COLO829 (cell line): Measurements from ENCODE around the gene CRAMP1.
"Not testable (repeated sequence)": the region's sequence is repeated elsewhere in the genome, so short reads cannot be mapped to it uniquely, and the experiment has no call there.

Experiments
- DNase-seq: peaks from one replicate; pipeline ENCODE4 v3.0.0; 2012; ENCODE audit warnings: low spot score

The CRAMP1 gene

DNA sequence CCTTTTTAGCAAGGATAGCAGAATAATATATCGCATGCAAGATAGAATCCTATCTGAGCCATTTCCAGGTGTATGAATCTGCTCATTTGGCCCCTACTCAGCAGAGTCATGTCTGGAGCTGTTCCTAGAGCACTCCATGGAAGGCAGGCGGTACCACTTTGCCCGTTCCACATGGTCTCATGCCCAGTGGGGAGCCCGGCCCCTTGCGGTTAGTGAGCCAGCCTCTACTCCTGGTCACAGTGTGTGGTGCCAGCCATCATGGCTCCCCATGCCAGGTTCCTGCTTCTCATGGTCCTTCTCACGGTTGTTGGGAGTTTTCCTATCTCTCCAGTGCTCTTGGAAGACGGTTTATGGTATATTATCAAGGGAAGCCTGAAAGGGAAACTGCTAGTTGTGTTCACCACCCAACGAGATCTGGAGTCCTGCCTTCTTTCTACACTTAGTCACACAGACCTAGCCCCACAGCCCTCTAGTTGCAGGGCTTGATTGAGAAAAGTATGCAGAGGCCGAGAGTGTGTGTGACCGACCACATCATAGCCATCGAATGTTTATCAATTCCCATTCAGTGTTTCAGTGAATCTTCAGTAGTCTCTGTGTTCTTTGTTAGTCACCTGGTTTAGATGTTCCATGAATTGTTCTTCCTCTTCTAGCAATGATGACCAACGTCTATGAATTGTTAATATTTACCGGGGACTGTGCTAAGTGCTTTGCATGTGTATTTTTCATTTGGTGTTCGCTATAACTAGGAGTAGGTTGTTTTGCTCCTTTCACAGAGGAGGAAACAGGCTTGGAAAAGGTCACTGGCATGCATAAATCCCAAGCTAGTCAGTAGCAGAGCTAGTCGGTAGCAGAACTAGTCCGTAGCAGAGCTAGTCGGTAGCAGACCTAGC, 75.5 kb downstream of the CRAMP1 start:
- DNase-seq = no peak

GRCh38 chr16:1688807-1689560, 76.8 kb downstream of the CRAMP1 start:
- DNase-seq = no peak

DNA sequence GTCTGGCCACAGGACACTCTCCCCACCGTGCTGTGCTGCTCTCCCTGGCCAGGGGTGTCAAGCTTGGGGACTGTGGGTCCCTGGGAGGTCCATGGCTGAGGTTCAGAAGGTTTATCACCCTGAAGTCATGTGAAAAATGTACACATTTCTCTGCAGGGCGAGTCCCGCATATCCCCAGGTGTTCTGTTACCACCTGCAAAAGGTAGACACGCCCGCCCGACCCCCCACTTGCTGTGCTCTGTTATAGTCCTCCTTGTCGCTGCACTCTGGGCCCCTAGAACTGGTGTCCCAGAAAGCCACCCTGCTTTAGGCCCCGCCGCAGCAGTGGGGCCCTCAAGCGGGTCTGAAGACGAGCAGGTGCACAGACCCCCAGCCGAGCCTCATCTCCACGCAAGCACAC, 77.7 kb downstream of the CRAMP1 start:
- no peak for DNase-seq

GRCh38 chr16:1690810-1691209, 78.7 kb downstream of the CRAMP1 start:
- no peak for DNase-seq

DNA sequence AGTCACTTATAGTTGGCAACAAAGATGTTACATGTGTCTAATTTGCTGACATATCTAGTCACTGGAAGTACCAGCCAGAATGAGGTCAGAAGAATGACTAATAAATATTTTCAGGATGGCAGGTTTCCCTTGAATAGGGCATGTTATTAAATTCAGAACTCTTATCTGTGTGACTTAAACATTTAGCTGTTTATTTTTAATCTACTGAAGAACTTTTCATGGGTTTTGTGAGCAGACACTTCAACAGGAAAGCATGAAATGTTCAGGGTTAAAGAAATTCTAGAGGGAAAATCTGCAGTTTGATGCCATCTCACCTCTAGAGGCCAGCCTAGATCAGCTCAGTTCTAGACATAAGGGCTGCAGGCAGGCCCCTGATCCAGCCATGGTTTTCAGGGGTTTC, 79.1 kb downstream of the CRAMP1 start:
- no peak for DNase-seq

DNA sequence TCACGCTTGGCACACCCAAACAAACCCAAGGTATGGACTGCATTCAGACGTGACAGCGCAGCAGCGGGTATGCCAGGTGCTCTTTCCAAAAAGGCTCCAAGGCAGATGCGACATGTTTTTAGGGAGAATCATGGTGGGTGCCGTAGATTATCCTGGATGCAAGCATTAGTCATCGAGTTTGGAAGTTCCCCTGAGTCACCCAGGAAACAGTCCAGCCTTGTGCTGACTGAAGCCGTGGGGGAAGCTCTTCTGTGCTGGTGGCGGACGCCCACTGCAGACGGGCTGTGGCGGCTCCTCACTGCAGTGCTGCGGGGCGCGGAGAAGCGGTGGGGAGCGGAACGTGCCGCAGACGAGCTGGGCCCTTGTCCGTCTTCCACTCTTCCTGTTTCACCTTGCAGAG, 79.8 kb downstream of the CRAMP1 start:
- DNase-seq = no peak

DNA sequence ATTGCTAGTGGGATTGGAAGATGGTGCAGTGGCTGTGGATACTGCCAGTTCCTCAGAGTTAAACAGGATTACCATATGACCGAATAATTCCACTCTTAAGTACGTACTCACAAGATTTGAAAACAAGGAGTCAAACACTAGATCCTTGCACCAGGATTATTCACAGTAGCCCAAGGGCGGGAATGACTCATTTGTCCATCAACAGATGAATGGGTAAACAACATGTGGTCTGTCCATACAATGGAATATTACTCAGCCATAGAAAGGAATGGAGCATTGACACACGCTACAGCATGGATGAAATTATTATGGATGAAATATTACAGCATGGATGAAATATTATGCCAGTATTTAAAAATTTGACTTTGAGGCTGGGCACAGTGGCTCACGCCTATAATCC, 84.7 kb downstream of the CRAMP1 start:
- peak; percentile 38 for DNase-seq

- DNase-seq = no peak
Measured at GRCh38 chr16:1698680-1699079, 86.5 kb downstream of the CRAMP1 start.

DNA sequence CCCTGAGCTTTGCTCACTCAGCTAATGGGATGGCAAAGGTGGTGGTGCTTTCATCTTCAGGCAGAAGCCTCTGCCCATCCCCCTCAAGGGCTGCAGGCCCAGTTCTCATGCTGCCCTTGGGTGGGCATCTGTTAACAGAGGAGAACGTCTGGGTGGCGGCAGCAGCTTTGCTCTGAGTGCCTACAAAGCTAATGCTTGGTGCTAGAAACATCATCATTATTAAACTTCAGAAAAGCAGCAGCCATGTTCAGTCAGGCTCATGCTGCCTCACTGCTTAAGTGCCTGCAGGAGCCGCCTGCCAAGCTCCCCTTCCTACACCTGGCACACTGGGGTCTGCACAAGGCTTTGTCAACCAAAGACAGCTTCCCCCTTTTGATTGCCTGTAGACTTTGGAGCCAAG, 88.1 kb downstream of the CRAMP1 start:
- no peak for DNase-seq

DNA sequence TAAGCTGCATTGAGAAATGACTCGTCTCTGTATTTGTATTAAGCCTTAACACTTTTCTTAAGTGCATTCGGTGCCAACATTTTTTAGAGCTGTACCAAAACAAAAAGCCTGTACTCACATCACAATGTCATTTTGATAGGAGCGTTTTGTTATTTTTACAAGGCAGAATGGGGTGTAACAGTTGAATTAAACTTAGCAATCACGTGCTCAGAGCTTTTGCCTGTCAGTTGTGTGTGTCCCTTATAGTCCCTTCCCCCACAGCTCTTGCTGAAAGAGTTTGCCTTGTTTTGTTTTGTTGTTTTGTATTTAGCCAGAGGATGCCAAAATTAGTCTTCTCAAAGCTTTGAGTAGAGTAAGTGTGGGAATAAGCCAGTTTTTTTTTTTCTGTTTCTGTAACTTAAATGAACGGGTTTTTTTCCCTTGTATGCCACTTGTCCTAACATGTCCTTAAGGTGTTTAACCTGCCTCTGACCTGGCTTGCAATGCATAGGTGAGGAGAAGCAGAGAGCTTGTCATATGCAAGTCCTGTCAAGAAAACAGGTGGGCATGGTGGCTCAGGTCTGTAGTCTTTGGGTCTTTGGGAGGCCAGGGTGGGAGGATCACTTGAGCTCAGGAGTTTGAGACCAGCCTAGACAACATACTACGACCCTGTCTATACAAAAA, 89.2 kb downstream of the CRAMP1 start:
- DNase-seq = no peak

DNA sequence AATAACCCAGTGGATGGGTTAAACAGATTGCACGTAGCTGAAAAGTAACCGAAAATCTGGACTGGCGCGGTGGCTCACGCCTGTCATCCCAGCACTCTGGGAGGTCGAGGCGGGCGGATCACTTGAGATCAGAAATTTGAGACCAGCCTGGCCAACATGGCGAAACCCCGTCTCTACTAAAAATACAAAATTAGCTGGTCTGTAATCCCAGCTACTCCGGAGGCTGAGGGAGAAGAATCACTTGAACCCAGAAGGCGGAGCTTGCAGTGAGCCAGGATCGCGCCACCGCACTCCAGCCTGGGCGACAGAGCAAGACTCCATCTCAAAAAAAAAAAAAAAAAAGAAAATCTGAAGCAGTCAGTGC, 93.1 kb downstream of the CRAMP1 start:
- not testable (repeated sequence) for DNase-seq

DNA sequence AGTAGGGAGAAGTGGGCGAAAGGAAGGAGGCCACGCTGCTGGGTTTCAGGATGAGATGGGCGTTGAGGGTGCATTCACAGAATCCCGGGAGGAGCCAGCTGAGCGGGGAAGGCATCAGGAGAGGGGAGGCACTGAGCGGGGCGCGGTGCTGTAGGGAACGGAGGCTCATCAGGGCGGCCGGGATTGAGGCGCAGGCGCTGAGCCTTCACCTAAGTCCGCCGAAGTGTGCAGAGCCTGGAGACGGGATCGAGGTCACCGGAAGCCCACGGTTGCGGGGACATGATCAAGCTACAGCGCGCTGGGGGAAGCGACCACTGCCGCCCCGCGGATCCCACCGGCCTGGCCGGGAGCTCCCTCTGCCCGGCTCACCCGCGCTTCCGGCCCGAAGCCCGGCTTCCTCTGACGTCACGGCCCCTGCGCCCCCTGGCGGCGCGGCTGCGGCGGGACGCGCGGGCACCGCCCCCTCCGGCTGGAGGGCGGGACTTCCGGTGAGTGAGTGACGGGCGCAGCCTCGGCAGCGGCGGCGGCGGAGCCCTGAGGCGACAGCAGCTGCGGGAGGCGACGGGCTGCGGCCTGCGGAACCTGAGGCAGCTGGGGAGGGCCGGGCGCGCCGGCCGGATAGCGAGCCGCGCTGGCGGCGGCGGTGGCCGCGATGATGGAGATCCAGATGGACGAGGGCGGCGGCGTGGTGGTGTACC, 93.7 kb downstream of the CRAMP1 start, which contains the start of gene MAPK8IP3:
Gene MAPK8IP3, plus strand, starts transcription at position 508 of the 698 bp plus-strand sequence. Its CDS starts 145 bp downstream, at position 653.
- DNase-seq = peak; percentile 95

- DNase-seq = peak; percentile 14
Measured at GRCh38 chr16:1706386-1707192, 94.4 kb downstream of the CRAMP1 start.

DNA sequence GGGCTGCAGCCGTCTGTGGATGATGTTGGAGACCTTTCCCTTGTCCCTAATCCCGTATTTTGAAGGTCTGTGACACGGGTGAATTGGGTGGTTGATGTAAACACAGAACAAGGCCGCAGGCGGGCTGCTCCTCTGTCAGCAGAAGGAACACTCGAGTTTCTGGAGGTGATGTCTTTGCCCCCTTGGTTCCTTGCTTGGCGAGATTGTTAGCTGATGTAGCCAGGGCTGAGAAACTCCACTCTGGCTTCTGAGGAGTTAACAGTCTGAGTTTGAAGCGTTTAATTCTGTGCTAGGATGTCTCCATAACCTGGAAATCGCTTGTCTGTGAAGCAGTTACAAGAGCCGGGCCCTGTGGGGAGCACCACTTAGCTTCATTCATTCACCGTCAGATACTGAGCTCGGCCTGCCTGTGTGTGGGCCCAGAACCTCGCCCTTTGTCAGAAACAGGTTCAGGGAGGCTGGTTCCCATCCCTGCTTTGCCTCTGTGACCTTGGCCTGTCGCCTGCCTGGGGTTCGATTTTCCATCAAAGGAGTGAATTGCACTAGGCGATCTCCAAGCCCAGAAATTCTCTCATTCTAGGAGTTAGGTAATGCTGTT, 95.1 kb downstream of the CRAMP1 start:
- DNase-seq = no peak

DNA sequence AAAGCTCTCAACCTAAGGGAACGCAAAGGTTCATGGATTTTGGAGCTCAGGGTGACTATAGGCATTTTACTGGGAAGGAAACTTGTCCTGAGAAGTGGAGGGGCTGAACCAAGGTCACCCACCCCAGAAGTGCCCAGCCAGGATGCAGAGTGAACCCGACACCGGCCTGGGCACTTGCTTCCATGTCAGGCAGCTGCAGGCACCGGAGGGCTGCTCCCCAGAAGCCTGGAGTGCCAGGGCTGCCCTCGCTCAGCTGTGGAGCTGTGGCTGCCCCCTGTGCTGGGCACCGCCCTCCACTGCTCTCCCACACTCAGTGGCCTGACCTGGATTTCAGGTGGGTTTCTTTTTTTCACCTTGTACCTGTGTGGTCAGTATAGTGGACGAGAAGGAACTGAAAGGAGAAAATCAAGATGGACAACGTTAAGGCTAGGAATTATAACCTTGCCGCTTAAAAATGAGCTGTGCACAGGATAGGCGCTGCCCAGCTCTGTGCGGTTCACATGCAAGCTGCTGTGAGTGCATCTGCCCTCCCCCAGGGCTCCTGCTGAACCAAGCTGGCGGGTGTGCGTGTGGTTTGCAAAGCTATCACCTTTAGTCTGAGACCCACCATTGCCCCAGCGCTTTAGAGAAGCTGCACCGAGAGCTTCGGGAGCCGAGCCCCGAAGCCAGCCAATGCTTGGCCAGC, 96.1 kb downstream of the CRAMP1 start:
- DNase-seq = no peak

GRCh38 chr16:1708768-1709180, 96.6 kb downstream of the CRAMP1 start:
- no peak for DNase-seq

DNA sequence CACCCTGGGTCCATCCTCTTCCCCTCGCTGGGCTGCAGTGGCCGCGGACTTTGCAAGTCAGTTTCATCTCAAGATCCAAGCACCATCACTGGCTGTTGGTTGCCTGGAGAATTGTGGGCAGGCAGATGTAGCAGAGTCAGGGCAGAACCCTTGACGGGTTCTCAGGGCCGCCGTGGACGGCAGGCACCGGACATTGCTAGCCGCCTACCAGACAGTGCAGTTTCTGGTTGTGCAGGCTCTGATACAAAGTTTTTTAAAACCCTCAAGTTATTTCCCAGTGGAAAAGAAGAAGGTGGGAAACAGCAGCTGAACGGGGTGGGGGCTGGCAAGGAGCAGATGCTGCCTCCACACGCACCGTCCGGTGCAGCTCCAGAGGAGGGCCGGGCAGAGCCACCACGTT, 97.2 kb downstream of the CRAMP1 start:
- DNase-seq = no peak

DNA sequence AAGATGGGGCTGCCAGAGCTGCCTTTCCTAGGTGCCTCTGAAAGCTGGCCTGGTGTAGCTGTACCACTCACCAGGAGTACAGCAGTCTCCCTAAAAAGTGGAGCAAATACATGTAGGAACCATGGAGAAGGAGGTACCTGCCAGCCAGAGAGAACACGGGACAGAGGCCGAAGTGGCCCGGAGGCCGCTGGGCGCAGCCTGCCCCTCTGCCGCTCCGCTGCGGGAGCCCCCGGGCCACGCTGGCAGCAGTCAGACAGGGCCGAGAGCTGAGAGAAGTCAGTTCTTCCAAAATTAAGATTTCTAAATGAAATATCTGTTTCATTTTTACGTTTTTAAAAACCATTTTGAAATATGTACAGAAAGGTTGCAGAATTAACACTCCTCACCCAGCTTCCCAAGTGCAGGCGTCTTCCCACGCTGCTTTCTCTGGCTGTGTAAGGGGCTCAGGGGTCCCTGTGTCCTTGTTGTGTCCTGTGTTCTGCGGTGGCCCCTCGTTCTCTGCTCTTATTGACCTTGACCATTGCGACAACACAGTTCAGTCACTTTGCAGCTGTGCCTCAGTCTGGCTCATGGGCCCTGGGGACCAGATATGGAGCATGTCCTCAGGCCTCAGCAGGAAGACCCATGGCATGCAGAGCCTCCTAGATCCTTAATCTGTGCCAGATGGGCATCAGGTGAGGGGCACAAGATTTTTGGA, 98.8 kb downstream of the CRAMP1 start:
- DNase-seq = no peak

- no peak for DNase-seq
Measured at GRCh38 chr16:1712791-1713261, 100.7 kb downstream of the CRAMP1 start.
